HG03457 (cell line): ENCODE data around the gene SCN10A.

Source experiments
- ATAC-seq: cut with Tn5 transposase; IDR thresholded peaks from one replicate; pipeline ENCODE4 v1.9.1; 2021; ENCODE audit warnings: moderate number of reproducible peaks; ENCODE audit not compliant: unreplicated experiment

SCN10A gene

DNA sequence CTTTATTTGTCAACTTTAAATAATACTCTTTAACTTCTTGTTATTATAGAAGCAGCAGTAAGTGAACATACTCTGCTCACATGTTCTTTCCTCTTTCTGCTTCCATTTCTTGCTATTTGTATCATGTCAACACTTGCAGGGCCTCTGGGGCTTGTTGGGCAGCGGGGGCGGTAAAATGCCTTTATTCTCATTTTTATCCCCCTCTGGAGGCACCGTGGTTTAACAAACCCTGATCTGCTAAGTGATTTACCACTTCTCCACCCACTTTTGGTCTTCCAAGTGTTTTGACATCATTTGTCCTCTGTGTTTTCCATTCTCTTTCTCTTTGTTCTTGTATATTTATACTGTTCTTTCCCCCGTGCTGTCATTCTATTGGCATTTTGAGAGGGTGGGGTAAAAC, 33.9 kb downstream of the SCN10A start:
- no peak for ATAC-seq

- ATAC-seq, result no peak
These were observed 42.5 kb downstream of the SCN10A start for GRCh38 chr3:38773528-38773927.

GRCh38 chr3:38763569-38763968, 52.4 kb downstream of the SCN10A start:
- ATAC-seq, result no peak

GRCh38 chr3:38758557-38758956, 57.5 kb downstream of the SCN10A start:
- ATAC-seq, result no peak

- no peak for ATAC-seq
These were observed 58.3 kb downstream of the SCN10A start for GRCh38 chr3:38757721-38758120.

GRCh38 chr3:38756892-38757291, 59.1 kb downstream of the SCN10A start:
- no peak for ATAC-seq

DNA sequence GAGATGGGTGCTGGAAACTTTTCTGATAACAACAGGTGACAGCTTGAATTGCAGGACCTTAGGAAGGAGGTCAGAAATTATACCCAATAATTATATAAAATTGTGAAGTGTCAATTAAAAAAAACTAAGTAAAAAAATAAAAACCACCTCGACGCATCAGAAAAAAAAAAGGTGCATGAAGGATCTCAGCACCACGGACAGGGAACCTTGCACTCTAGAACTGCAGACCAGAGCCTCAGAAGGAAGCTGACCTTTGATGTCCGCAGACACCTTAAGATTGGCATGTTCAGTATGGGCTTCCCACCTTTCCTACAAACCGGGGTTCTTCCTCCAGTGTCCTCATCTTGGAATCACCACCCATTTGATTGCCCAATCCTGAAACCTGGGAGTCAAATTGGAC, 60.9 kb downstream of the SCN10A start:
- ATAC-seq, result no peak

DNA sequence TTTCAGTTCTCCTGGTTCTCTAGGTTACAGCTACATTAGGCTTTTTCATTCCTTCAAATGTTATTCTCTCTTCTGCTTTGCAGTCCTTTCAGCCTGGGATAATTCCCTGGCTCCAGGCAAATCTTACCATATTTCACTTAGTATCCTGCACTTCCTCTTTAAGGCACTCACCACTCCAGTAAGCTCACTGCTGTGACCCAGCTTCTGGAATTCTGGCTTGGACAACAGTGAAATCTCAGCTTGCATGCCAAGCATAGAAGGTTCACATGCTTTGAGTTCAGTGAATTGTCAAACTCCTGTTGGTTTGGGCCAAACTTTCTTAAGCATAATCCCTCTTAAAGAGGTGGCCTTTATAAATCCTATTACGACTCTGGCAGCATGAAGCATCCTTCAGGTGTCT, 69.4 kb downstream of the SCN10A start:
- no peak for ATAC-seq

GRCh38 chr3:38743043-38743442, 73.0 kb downstream of the SCN10A start:
- no peak for ATAC-seq

DNA sequence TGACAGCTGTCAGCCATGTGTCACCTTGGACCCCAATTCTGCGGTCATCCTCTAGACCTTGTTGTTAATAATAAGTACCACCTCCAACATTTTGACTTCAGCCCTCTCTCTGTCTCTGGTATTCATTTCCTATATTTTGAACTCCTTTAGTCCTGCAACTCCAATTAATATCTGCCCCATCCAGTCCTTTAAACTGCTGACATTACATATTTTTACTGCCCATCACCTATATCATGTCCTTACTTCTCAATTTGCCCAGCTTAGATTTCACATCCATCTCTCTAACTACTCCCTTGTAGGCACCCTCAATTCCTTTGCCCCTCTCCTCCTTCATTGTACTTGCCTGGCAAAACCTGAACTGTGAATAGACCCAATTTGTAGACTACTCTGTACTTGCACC, 73.5 kb downstream of the SCN10A start:
- ATAC-seq, result no peak

GRCh38 chr3:38740537-38740936, 75.5 kb downstream of the SCN10A start:
- ATAC-seq, result no peak

- ATAC-seq, result no peak
These were observed 76.1 kb downstream of the SCN10A start for GRCh38 chr3:38739931-38740330.

DNA sequence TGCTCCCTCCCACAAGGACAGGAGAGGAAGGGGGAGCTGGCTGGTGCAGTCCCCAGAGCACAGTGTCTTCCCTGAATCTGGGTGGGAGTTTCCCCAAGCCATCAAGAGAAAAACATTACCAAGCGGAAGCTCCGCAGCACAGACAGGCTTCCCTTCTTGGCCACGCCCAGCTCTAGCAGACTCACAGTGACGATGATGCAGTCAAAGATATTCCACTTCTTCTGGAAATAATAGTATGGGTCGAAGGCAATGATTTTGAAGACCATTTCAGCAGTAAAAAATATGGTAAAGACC, 76.7 kb downstream of the SCN10A start:
- no peak for ATAC-seq

DNA sequence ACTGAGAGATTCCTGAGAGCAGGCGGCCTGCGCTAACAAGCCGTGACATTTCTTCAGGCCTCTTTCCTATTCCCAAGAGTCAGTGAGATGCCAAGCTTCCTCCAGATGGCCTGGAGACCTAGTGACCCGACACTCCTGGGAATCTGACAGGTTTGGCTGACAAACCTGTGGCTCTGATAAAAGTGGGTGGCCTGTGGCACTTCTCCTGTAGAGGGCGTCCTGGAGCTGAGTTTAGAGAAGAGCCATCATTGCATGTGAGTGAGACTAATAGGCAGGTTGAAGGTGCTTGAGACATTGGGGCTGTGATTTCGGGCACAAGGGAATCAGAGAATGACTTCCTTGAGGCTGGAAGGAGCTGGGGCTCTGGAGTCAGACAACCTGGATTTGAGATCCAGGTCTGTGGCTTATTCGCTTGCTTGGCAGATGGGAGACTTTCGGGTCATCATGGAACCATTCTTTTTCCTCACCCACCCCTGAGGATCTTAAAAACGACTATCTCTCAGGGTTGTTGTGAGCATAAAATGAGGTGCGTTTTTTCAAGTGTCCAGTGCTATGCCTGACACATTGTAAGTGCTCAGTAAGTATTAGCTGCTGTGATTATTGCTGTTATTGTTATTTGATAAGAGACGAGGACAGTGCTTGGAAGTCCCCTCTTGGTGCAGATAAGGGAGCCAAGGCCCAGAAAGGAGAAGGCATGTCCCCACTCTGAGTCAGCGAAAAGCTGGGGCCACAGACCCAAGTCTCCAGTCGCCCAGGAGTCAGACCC, 77.2 kb downstream of the SCN10A start:
- ATAC-seq, result no peak

DNA sequence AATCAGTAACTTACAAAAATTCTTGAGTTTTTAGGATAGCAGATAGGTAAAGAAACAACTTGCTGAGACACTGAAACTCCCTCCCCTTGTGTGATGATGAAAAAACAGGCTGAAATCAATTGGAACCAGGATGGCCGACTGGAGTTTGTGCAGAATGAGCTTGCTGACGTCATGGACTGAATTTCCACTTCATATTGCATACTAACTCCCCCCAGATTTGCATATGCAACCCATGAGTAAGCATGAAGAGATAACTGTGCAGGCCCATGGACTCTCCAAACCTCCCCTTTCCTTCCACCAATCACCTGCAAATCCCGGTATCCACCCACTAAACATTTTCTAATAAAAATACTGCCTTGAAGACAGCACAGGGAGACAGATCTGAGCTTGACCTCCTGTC, 84.5 kb downstream of the SCN10A start:
- ATAC-seq, result no peak

DNA sequence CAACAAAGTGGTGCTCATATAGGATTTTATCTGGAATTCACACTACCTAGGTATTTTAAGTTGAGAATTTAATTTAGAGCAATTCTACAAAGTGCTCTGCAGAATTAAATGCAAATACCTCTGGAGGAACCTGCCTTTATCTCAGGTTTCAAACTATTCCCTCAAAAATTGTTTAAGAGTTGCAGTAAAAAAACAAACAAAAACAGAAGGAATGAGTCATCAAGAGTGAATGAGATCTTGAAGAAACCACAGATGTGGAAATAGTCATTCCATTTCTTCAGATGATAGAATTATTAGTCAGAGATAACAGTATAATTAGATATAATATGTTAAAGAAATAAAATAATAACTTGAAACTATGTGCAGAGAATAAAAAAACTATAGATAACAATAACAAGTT, 85.7 kb downstream of the SCN10A start:
- no peak for ATAC-seq

- ATAC-seq, result no peak
These were observed 88.0 kb downstream of the SCN10A start for GRCh38 chr3:38728008-38728407.

- ATAC-seq, result no peak
These were observed 89.3 kb downstream of the SCN10A start for GRCh38 chr3:38726751-38727150.

GRCh38 chr3:38725726-38726419, 90.1 kb downstream of the SCN10A start:
- no peak for ATAC-seq

DNA sequence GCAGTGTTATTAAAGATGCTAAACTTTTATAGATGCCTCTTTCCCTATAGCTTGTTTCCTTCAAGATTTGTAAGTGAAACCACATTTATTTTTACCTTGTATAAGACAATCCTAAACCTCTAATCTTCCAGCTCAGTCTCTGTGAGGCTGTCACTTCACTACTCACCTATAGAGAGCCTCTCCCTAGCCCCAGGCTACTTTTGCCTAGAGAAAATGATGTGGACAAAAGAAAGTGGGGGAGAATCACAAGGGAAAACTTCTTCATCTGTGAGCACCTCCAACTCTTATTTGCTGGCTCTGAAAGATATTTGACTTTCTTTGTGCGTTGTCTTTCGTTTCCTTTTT, 91.7 kb downstream of the SCN10A start:
- no peak for ATAC-seq

- ATAC-seq, result no peak
These were observed 92.2 kb downstream of the SCN10A start for GRCh38 chr3:38723569-38724391.
